GM21737 (cell line): ENCODE results near the gene SECTM1.
A peak's percentile ranks its signal among the peaks of the same experiment; 100 is the strongest.

Experiments
- ATAC-seq: cut with Tn5 transposase; IDR thresholded peaks from one replicate; pipeline ENCODE4 v1.9.1; 2021; ENCODE audit warnings: mild to moderate bottlenecking, moderate library complexity; ENCODE audit not compliant: unreplicated experiment

Gene SECTM1

DNA sequence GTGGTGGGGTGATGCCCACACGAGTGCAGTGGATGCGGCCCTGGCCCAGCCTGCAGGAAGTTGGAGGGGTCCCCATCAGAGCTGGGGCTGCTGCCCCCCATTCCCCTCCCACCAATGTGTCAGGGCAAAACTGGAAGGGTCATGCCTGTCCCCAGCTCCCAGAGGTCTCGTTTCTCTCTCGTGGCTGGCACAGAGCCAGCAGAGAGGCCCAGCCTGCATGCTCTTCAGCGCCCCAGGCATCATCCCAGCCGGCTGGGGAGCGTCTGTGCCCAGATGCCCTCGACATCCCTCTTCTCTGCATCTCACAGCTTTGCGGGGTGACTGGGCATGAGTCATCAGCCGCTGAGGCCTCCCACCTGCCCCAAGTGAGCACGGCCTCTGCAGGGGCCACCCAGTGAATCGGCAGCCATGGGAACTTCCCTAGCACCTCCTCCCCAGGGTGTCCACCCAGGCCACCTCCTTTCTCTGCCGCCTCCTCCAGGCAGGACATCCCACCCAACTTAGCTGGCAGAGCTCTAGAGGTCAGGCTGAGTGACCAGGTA is 50.3 kb downstream of the SECTM1 start:
- no peak for ATAC-seq

DNA sequence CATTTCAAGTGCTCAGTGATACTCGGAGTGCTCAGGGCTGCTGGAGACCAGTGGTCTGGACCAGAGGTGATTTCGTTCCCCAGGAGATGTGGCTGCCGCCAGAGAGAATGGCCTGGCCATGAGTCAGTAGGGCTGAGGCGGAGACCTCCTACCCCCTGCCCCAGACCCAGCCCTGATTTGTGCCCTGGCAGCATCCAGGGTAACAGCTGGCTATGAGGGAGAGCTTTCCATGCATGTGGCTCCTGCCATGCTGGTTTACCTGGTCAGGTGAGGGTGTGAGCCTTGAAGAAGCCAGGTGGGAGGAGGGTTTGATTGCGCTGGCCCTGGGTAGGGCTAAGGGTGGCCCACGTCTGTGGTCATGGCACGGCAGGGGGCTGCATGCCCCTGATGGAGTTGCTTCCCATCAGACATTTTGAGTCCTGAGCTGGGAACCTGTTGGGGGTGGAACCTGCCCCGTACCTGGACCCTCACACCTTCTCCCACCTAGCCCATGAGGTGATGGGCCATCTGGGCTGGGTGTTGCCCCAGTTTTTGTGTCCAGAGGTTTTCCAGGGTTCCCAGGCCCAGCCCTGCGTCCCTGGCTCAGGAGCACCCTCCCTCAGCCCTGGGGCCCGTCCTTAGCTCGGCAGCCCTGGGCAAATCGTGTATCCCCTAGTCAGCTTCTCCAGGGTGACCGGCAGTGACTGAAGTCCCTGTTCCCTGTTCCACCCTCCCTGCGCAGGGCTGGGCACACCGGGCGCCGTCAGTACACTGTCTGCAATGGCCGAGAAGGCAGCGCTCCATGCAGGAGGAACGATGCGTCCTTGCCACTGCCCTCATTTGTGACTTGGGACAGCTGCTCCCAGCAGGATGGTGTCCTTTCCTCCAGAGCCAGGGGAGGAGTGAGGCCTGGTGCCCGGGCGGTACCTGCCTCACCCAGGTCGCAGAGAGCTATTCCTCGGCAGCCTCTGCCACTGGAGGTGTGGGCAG is 51.0 kb downstream of the SECTM1 start:
- no peak for ATAC-seq

DNA sequence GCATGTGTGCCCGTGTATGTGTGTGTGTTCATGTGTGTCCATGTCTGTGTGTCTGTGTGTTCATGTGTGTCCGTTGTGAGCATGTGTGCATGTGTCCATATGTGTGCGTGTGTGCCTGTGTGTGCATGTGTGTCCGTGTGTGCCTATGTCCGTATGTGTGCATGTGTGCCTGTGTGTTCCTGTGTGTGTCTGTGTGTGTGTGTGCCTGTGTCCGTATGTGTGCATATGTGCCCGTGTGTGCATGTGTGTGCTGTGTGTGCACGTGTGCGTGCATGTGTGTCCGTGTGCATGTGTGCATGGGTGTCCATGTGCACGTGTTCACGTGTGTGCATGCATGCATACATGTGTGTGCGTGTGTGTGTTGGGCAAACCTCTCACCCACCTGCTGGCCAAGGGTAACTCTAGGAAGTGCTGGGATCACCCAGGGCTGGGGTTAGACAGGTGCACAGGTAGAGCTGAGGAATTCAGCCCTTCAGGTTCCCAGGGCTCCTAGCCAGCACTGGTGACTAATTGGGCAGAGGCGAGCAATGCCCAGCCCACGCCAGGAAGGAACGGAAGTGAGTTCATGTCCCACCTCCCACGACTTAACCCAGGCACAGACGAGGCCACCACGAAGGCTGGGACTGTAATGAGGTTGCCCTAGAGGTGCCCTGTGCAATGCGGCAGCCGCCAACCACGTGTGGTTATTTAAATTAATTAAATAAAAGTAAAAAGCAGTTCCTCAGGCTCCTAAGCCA is 51.9 kb downstream of the SECTM1 start:
- no peak for ATAC-seq

DNA sequence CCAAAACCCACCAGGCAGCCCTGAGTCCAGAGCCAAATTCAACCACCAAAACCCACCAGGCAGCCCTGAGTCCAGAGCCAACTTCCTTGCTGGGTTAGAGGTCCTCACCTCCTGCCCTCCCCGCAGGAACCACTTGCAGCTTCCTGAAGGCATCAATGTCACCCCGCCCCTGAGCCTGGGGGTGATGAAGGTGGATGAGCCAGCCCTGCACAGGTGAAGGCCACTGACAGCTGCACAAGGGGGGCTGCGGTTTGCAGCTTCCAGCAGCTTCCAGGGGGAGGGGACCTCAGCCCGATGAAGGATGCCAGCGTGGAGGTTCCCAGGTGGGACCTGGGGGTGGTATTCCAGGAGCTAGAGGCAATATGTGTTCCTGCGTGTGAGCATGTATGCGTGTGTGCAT is 52.5 kb downstream of the SECTM1 start:
- no peak for ATAC-seq

DNA sequence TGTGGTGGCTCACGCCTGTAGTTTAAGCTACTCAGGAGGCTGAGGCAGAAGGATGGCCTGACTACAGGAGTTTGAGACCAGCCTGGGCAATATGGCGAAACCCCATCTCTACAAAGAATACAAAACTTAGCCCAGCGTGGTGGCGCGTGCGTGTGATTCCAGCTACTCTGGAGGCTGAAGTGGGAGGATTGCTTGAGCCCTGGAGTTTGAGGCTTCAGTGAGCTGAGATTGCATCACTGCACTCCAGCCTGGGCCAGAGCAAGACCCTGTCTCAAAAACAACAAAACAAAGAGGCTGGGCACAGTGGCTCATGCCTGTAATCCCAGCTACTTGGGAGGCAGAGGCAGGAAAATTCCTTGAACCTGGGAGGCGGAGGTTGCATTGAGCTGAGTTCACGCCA is 53.0 kb downstream of the SECTM1 start:
- no peak for ATAC-seq

DNA sequence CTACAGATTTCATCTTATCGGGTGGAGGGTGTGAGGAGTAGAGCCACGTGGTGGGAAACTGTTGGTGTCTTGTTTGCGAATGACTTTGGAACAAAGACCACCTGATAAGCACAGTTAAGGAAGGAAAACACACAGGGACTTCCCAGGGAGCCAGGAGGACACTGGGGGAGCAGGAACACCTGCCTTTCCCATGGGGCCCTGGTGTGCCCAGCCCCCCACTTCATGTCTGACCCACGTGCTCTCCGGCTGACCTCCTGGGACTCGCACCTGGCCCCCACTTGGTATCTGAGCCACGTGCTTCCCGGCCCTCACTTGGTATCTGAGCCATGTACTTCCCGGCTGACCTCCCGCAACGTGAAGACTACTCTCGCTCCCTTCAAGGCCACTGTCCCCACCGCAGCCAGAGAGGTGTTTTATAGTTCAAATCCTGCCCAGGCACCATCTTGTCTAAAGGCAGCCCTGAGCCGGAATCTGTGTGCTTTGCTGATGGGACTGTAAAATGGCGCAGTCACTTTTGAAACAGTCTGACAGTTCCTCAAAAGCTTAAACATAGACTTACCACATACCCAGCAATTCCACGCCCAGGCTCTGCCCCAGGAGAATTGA is 54.7 kb downstream of the SECTM1 start:
- no peak for ATAC-seq

DNA sequence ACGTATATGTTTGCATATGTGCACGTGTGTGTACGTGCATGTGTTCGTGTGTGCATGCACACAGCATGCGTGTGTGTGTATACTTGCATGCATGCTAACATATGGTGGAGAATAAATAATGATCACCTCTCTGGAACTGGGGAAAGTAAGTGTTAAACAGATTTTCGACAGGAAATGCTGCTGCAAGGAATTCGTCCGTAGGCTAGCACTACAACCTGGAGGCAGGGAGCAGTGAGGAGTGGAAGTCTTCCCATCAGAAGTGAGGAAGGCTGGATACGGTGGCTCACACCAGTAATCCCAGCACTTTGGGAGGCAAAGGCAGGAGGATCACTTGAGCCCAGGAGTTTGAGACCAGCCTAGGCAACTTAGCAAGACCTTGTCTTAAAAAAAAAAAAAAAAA is 55.3 kb downstream of the SECTM1 start:
- no peak for ATAC-seq

DNA sequence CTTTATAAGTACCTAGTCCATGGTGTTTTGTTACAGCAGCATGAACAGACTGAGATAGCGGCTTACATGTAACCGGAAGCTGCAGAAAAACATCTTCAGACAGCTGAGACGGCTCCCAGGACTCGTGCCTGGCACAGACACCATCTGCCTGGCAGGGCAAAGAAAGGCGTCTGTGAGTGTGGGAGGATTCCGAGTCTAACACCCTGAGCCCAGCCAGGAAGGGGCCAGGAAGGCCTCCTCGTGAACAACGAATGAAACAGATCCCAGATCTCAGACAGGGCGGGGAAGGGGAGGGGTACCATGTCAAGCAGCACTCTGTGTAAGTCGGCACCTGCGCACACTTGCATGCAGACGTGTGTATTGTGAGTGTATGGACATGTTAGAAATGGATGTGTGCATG is 55.7 kb downstream of the SECTM1 start:
- ATAC-seq, result no peak

DNA sequence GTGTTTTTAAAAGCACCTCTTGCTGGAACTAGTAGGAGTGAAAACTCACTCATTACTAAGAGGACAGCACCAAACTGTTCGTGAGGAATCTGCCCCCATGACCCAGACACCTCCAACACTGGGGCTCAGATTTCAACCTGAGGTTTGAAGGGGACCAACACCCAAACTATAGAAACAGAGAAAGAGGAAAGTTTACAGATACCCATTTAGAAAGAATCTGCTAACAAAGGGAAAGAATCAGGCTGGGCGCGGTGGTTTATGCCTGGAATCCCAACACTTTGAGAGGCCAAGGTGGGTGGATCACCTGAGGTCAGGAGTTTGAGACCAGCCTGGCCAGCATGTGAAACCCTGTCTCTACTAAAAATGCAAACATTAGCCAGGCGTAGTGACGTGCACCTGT is 56.6 kb downstream of the SECTM1 start:
- no peak for ATAC-seq

DNA sequence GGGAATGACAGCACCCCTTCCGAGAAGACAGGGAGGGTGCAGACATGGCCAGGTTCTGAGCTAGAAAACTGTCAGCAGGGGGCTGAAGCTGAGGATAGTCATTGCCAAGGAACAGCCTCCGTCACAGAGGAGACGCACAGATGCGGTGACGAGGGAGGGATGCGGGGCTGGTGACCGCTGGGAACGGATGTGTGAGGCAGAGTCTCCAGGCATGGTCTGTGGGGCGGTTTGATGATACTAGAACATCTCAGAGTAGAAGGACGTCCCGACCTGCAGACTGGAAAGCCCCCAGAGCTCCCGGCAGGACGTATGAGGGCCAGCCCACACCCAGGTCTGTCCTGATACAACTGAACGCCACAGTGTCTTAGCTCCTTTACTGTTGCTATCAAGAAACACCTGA is 58.2 kb downstream of the SECTM1 start:
- no peak for ATAC-seq

DNA sequence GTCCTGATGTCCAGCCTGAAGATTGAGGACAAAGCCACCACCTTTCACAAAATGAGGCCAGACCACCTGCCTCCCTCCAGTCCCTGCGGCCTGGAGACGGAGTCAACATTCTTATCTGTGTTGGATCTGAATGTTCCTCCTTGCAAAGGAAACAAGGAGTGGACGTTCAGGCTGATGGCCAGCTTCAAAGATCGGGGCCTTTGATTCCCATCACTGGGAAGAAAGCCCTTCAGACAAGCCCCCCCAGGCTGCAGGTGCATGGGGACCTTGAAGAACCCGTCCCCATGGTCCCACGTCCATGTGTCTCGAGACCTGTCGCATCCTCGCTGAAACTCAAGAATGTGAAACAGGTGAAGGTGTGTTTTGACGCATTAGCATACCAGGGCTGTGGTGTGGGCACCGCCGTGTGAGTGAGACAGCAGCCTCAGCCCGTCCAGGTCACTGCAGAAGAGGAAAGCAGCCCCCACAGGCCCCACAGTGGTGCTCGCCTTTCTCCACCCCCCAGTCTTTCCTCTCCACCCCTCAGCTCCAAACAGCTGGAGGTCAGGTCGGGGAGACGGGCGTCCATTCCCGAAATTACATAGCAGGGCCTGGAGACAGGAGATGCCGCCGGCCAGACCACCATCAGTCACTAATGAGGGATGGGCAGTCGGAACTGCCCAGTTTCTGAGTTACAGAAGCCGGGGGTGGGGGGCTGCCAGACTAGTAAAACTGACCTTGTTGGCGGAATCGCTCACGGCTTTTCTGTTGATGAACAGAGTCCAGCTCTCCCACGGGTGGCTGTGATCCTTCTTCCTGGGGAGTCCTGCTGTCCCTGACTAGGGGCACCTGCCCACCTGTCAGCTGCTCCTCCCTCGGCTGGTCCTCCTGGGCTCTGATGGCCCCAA is 59.2 kb downstream of the SECTM1 start:
- ATAC-seq, result no peak

DNA sequence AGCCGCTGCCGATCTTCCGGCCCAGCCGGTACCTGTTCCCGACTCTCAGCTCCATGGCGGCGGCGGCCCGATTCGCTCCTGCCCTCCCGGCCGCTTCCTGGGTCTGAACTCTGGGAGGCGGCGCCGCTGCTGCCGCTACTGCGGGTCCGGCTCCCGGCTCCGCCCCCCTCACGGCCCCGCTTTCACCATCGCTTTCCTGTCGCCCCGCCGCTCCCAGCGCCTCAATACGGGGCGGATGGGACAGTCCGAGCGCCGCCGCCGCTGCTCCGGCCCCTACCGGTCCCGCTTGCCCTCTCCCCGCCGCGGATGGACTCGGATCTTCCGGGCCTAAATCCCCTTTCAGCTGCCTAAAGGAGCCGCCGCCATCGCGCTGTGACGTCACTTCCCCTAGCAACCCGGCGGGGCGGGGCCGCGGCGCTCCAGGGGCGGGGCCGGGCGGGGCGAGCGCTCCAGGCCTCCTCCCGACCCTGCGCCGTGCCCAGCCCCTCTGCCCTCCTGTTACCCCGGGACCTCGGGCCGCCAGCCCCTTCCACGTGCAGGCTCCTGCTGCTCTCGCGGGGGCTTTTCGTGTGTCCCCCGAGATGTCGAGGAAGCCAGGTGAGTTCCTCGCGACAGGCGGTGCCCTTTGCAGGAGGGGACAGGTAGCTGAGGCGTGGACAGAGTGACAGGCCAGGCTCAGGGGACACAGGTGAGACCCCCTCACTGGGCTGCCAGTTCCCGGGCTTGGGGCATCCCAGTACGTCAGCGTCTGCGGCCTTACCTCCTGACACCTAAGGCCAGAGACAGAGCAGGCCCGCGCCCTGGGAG is 60.0 kb downstream of the SECTM1 start, which contains the start of gene CSNK1D:
CSNK1D (minus strand) TSS at position 374 of the 807 bp plus-strand sequence; CDS start at position 55, 319 bp downstream.
- peak; percentile 66 for ATAC-seq

DNA sequence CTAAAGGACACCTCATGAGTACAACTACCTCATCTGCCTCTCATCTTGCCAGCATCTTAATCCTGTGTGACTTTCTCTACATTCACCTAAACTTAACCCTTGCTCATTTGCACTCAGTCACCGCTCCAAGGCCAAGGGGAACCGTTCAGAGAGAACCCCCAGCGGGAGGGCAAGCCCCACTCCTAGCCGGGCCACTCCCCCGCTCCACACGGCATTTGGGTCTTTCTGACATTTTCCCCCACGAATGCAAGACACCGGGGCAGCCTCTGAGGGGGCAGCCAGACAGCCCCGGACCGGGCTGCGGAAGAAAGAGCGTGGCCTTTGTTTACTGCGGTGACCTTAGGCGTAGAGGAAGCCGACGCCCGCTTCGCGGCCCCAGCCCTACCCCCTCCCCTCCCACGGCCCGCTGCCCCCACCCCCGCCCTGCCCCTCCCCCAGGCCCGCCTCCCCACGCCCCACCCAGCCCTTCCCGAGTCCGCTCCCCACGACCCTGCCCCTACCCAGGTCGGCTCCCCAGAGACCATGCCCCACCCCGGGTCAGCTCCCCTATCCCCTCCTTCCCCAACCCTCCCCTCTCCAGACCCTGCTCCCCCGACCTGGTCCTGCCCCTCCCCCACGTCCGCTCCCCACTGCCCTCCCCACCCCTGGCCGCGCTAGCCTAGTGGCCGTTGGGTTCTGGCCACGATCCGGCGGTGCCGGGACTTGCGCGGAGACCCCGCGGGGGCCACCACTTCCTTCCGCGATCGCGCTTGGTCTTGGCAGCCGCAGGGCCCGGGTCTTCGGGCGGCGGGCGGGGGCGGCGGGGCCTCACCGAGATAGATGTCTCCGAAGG is 60.9 kb downstream of the SECTM1 start:
- ATAC-seq, result peak; percentile 8

DNA sequence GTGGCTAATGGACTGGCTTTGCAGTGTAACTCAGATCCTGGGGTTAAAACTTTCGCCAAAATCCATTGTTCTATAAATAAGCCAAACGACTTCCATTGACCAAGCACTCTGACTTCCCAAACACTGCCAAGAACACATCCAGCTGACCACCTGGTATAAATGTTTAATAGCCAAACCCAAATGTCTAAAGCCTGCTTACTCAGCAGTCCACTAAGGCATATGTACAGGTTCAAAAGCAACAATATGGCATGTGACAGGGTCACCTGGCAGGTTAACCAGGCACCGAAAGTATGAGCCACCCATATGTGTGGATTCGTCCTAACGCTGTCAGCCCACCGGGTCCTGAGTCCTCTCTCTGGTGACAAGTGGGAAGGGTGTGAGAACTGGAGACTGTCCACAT is 62.2 kb downstream of the SECTM1 start:
- ATAC-seq, result no peak
